Embryonic facial prominence (tissue), 1 donor: Measurements from ENCODE around the gene NOVA2.

Source experiments
- DNase-seq: peaks from one replicate; pipeline ENCODE4 v3.0.0-alpha.2; 2016; ENCODE audit errors: extremely low spot score

The NOVA2 gene

DNA sequence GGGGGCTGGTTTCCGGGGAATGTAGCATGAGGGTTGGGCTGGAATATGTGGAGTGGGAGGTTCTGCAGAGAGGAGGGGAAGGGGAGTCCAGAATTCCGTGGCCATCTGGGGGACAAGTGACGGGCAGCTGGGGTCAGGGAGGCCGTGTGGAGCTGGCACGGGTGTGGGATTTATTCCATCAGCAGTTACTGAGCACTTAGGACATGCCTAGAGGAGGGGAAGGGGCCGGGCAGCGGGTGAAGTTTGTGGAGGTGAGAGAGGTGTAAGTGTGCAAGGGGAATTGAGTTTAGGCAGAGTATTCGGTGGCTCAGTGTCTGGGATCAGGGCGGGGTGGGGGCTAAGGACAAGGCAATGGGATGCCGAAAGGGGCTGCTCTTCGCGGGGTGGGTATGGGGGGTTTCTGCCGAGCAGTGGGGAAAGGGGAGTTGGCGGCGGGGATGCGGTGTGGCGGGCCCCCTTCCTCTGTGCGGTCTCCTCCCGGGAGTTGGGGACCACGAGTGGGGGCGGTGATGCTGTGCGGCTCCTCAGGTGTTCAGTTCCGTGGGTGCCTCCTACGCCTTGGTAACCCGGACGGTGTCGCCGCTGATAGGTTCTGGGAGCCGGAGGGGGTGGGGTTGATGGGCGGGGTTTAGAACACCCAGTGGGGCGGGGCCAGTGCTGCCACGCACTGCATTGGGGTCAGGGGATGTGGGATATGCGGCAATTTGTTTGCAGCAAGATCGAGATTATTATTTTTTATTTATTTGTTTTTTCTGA is 27.0 kb upstream of the NOVA2 start:
- no peak for DNase-seq

DNA sequence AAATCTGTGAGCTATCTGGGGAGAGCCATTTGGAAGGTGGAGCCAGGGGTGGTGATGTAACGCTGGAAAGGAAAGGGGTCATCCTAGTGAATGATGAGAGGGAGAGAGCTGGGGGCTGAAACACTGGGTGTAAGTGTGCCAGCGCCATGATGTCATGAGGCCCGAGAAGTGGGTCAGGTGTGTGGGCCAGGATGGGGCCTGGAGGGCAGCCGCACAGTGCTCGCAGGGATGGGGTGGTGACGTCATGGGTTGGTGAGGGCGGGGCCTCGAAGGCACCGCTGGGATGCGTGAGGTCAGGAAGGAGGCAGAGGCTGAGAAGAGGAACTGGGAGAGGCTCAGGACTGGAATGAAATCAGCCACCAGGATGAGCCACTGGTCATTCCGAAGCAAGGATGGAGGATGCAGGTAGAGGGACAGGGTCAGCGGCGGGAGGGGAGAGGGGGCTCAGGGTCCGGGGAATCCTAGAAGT is 26.0 kb upstream of the NOVA2 start:
- no peak for DNase-seq

DNA sequence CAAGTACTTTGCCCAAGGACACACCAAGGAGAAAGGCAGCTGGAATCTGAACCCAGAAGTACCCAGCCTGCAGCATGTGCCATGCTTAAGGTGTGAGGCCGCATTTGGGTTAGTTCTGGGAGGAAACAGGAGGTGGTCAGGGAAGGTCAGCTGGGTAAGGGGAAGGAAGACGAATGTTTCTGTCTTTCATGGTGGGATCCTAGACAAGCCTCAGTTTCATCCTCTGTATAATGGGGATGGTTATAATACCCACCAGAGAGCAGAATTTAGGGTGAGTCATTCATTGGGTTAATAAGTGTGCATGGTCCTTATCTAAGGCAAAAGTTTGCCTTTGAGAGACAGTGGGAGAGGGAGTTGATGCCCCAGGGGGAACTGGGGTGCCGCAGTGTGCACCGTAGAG is 25.2 kb upstream of the NOVA2 start:
- DNase-seq, result no peak

DNA sequence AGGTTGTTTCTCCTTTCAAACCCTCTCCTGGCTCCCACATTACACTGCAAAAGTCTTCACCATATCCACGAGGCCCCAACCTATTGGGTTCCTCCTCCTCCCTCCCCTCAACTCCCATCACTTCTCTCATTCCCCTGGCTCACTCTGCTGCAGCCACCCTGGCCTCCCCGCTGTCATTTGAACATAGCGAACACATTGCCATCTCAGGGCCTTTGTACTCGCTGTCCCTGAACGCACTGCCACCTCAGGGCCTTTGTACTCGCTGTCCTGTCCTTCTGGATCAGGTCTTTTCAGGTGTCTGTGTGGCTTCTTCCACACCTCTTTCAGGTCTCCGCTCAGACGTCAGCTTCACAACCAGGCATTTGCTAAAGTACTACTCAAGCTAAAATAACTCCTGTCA is 23.3 kb upstream of the NOVA2 start:
- no peak for DNase-seq

DNA sequence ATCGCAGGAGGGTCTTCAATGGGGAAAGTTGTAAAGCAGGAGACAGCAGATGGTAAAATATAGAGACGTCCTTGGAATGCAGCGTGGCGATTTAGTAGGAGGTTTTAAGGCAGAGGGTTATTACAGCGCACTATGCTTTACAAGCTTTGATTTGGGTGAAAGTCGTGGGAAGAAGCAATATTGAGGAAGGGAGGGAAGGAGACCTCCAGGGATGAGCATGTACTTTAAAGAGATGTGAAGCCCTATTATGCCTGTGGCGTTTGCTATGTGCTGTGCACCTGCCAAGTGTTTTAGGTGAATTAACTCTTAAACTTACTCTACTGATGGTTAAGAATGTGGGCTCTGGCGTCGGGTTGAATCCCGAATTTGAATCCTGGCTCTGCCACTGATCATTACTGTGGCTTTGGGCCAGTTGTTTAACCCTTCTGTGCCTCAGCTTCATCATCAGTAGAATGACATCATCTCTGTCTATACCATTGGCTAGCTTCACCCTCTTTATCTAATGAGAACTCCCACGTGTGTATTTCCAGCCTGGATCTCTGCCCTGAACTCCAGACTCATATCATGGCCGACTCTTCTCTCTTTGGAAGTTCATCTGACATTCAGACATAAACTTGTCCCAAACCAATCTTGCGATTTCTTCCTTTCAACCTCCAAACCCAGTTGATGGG is 22.2 kb upstream of the NOVA2 start:
- no peak for DNase-seq

DNA sequence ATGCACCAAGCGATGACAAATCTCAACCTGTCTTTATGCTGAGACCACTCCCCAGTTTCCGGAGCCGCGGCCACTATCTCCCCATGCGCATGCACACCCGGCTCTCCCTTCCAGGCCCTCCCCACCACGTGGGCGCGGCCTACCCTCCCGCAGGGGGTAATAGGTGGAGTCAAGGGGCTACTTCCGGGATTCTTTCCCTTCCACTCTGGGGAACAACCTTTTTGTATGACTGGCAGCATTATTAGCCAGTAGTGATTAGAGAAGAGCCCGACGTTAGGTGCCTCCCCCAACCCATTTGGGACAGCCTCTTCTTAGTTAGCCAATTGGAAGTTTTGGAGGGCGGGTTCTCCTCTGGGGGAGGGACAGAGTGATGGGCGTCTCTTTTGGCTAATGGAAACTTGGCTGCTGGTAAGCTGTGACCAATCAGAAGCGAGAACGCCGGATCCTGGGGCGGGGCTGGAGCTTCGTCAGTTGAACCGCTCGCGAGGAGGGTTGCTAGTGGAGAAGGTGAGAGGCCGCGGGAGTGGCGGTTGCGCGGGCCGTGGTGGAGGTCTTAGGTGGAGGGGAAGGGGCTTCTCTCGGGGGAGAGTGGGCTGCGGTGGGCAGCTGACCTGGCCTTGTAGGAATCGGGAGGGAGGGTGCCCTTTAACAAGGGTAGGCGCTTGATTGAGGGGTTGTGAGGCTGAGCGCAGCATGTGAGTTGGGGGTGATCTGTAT is 21.5 kb upstream of the NOVA2 start, which contains the start of gene CCDC61:
TSS of gene CCDC61 (plus strand) at position 470 of the 717 bp plus-strand sequence. CDS start 7,552 bp downstream, outside the sequence.
- peak; percentile 99 for DNase-seq

DNA sequence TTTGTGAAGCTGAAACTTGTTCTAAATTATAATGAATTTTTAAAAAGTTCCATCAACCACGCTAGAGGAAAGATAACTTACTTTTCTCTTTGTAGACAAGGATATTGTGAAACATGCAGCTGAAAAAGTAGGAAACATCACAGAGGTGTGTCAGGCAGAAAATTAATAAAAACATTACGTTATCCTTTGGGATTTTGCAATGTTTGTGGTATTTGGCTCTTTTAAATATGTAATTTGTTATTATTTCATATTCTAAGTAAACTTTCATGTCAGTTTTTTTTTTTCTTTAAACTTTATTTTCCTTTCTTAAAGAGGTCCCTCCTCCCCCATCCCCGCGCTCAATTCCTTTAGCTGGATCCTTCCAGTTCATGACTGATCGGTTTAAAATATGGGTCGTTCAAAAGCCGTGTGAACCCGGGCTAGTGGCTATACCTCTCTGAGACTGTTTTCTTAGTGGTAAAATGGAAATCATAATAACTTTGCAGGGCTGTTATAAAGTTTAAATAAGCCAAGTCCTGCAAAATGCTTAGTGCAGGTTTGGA is 20.9 kb upstream of the NOVA2 start:
- DNase-seq, result no peak

DNA sequence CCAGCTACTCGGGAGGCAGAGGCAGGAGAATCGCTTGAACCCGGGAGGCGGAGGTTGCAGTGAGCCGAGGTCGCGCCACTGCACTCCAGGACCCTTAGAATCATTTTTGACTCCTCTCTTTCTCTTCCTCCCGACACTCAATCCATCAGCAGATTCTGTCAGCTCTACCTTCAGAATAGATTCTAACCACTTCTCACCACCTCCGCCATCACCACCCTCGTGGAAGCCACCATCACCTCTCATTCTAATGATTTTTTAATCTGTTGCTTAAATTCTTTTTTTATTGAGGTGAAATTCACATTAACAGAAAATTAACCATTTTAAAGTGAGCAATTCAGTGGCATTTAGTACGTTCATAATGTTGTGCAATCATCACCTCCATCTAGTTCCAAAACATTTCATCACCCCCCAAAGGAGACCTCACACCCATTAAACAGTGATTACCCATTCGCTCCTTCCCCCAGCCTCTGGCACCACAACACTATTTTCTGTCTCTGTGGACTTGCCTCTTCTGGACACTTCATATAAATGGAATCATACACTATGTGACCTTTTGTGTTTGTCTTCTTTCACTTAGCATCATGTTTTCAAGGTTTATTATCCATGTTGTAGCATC is 16.6 kb upstream of the NOVA2 start:
- DNase-seq, result no peak

DNA sequence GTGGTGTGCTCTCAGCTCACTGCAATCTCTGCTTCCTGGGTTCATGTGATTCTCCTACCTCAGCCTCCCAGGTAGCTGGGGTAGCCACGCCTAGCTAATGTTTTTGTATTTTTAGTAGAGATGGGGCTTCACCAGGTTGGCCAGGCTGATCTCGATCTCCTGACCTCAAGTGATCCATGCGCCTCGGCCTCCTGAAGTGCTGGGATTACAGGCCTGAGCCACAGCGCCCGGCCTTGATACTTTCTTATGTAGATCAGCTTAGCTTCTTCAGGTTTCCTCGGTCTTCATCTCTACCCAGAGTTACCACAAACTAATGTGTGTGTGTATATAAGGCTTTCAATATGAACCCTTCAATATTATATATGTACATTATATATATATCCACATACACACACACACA is 11.7 kb upstream of the NOVA2 start:
- no peak for DNase-seq

DNA sequence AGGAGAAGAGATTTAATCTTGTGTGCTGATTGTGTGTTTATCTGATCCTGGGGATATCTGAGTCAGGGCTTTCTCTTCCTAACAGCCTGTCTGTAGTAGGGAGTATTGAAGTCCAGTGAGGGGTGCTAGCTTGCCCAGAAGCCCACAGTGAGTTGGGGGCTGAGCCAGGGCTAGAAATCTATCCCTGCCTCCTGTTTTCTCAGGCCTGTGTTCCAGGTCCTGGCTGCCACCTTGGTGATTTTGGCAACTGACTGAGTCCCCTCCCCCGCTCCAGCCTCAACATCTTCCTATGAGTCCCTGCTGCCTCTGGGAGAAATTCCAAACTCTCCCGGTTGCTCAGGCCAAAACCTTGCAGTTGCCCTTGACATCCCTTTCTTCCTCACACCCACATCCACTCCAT is 7.7 kb upstream of the NOVA2 start:
- no peak for DNase-seq

DNA sequence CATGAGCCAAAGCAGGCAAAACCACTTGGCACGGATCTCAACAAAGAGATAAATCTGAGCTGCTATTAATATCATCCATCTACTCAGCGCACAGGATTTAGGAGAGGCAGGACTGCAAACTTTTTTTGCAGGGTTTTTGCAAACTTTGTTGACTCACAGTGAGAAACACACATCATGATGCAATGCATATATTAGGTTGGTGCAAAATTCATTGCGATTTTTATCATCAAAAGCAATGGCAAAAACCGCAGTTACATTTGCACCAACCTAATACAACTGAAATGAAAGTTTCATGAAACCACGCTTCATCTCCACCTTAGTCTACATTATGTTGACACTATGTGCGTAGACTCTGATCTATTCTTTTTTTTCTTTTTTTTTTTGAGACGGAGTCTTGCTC is 4.5 kb upstream of the NOVA2 start:
- no peak for DNase-seq

DNA sequence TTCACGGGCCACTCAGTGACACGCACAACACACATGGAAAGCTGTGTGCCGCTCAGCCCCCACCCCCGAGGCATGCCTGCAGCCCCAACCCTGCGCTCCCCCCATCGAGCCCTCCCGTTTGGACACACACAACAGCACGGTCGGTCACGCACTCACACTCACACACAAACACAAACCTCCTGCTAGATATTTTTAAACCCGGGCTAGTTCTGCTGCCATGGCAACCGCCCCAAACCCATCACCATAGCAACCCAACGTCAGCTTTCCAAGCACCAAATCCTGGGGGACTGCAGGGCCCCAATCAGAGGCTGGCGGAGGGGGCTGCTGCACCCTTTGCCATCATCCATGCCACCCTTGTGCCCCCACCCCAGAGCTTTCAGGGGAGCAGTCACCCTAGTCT is 2.5 kb upstream of the NOVA2 start:
- no peak for DNase-seq

DNA sequence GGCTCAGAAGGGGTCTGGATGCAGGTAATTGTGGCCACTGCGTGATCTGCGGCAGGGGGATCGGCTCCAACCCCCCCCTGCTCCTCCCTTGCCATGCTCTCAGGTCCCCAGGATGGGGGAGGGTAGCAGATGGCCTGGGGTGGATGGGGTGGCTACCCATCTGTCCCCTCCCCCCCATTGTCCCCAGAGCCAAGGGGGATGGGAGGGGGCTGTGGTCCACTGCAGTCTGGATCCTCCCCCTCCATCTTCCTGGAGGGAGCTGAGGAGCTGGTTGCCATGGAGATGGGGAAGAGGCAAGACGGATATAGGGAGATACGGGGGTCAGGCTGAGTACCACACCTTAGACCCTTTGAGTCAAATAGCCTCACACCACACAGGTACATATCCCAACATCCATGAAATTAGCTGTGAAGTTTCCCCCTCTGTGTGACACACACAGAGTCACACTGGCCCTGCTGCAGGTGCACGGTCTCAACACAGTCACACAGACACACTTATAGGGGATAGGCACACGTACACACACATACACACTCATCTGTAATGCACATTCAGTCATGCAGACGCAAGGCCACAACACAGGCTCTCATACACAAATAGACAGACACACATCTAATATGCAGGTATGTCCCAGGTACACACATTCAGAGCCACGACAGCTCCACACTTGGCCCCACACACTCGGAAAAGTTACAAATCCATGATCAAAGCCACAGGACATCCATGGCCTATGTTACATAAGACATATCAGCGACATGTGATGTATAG is 1.8 kb upstream of the NOVA2 start:
- no peak for DNase-seq

DNA sequence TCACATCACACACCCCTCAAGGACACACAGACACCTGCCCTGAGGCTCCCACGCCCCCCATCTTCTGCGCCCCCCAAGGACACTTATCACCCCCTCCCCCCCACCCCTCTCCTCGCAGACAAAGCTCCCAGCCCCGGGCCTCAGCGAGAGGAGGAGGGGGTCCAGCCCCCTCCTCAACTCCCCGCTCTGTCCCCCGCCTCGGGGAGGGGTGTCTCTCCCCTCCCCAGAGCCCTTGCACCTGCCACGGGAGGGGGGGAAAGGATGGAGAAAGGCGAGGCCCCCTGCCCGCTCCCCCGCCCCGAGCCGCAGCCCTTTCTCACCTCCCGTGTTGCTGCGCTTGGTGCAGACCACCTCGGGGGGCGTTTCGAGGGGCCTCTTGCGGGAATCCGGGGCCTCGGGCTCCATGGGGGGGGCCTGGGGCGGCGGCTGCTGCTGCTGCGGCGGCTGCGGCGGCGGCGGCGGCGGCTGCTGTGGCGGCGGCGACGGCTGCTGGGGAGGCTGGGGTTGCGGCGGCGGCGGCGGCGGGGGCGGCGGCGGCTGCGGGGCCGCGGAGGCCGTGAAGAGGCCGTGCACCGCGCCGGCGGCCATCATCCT is 621 bp downstream of the NOVA2 start:
- DNase-seq, result no peak

DNA sequence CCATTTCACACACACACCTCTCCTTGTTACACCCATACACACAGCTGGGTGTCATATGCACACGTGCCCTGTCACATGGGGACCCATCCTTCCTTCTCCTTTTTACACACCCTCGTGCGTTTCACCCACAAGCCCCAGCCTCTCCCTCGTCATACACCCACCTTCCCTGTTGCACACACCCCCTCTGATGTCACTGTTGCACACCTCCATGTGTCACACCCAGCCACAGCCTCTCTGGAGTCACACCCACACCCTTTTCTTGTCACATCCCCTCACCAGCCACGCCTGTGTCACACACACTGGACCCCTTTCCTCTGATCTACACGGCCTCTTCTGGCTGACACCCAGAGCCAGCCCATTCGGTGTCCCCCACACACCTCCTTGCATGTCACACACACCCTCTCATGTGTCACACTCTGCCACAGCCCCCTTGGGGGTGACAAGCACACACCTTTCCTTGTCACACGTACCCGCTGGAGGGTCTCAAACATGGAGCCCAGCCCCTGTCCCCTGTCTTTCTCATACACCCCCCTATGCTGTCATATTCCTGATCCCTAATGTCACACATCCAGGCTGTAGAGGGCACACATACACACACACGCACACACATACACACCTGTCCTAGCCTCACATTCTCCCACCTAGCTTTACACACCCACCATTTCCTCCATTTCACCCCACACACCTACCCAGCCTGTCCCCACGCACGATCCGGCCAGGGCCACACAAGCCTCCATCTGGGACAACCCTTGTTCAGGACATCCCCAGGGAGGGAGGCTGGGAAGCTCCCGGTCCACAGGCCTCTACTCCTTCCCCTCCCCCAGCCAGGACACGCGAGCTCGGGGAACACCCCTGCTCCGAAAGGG is 1.4 kb downstream of the NOVA2 start:
- DNase-seq, result no peak

DNA sequence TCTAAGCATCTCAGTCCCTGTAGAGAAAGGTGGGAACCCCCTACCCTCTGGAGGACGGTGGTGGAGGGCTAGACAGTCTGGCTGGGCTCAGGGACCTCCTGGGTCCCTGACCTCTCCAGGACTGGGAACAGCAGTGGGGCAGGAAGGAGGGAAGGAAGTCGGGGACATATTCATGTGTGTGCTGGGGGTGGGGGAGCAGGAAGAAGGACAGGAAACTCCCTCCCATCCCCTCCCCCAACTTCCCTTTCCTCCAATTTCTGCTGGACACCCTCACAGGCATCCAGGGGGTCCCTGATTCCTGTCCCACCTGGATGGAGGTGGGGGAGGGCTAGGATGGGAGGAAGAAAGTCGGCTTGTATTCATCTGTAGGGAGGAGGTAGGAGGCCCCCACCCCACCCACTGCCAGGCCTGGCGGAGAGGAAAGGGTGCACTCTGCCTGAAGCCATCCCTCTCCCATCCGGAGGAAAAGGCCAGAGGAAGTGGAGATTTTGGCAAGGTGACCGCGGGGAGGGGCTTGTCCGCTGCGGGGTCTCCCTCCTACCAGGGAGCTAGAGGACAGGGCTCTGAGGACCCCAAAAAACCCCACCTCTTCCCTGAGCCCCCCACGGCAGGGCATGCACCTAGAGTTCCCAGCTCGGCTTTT is 2.3 kb downstream of the NOVA2 start:
- no peak for DNase-seq

DNA sequence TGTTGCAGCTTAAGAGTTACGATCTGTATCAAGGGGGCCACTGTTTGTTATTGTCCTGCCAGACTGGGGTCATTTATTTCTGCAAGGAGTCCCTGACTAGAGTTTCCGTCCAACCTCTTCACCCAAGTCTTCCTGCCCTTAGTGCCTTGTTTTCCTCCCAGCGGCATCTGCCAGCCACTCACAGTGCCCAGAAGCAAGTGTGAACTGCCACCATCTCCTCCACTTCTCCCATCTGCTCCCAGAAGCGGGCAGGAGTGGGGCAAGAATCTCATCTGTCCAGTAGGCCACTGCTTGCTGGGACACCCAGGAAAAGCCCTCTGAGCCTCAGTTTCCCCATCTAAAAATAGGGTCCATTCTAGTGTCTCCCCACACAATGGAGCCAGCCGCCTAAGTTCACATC is 4.0 kb downstream of the NOVA2 start:
- no peak for DNase-seq

DNA sequence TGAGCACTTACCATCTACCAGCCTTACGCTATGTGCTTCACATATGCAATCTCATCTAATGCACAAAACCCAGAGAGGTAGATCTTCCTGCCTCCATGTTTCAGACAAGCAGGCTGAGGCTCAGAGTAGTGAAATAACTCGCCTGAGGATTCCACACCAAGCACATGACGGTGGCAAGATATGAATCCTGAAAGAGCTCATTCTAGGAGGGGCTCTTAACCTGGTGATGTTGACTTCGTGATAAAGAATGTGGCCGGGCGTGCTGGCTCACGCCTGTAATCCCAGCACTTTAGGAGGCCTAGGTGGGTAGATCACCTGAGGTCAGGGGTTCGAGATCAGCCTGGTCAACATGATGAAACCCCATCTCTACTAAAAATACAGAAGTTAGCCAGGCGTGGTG is 5.0 kb downstream of the NOVA2 start:
- no peak for DNase-seq

DNA sequence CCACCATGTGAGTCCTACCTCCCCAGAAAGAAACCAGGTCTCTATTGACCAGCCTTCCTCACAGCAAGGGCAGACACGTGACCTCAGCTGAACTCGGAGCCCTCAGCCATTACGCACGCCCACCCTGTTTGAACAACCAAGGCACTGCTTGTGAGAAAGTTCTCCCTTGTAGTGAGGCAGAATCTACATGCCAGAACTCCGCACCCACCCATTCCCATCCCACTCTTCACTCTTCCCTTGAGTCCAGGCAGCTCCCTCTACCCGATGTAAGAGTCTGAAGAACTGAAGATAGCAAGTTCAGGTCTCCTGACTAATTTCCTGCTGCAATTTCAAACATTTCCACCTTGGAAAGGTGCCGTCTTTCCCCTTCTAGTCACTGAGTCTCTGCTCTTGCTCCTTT is 6.4 kb downstream of the NOVA2 start:
- DNase-seq, result no peak
